OCI-LY7 (cell line): ENCODE measurements around the gene THEM5. TPM values are rescaled to one million over a fixed set of nuclear protein-coding genes. Genes with fewer than 3 reads are reported as not detected.
A peak's percentile ranks its signal among the peaks of the same experiment; 100 is the strongest.

Experiments
- BruUV-seq: library from RNA; stranded (reverse); fragments of 400-500 nt; replicated peaks from 2 replicates; lab custom pipeline; 2021; lab: Mats Ljungman, UMichigan
- CTCF ChIA-PET: fragments of 300-600 bp; sonication (Branson Sonifier 250); formaldehyde crosslinking; loops from one replicate; lab custom pipeline; 2022; ENCODE audit warnings: antibody characterized with exemption; ENCODE audit not compliant: unreplicated experiment; lab: Charles Lee
- POLR2A ChIA-PET: fragments of 300-600 bp; sonication (Branson Sonifier 250); formaldehyde crosslinking; loops from one replicate; lab custom pipeline; 2022; ENCODE audit warnings: antibody characterized with exemption; lab: Charles Lee
- DNase-seq: peaks from one replicate; pipeline ENCODE4 v3.0.0-alpha.2; 2015; ENCODE audit warnings: low spot score
- H2AFZ ChIP-seq: fragments of 200-600 bp; sonication (generic), shearing (Covaris generic); 2 replicates; pipeline ENCODE4 v1.6.1; 2014; ENCODE audit warnings: mild to moderate bottlenecking, antibody characterized with exemption, low read length, moderate library complexity
- H3K27ac ChIP-seq: fragments of 200-600 bp; sonication (generic); 2 replicates; pipeline ENCODE4 v1.5.1; 2014; ENCODE audit warnings: mixed run types, low read depth, mild to moderate bottlenecking, moderate library complexity, low read length, inconsistent platforms; ENCODE audit not compliant: poor library complexity, severe bottlenecking
- H3K36me3 ChIP-seq: fragments of 200-600 bp; sonication (generic); 2 replicates; pipeline ENCODE4 v1.6.1; 2014; ENCODE audit warnings: mild to moderate bottlenecking, antibody characterized with exemption, low read length, moderate library complexity, mixed read lengths; ENCODE audit not compliant: insufficient read depth
- H3K4me1 ChIP-seq: fragments of 200-600 bp; sonication (generic); 2 replicates; pipeline ENCODE4 v1.5.1; 2014; ENCODE audit warnings: mild to moderate bottlenecking, low read length; ENCODE audit not compliant: insufficient read depth, poor library complexity, severe bottlenecking
- H3K4me2 ChIP-seq: fragments of 200-600 bp; sonication (generic); 2 replicates; pipeline ENCODE4 v1.6.1; 2014; ENCODE audit warnings: mild to moderate bottlenecking, low read length
- H3K4me3 ChIP-seq: fragments of 200-600 bp; sonication (generic); 2 replicates; pipeline ENCODE4 v1.5.1; 2014; ENCODE audit warnings: mild to moderate bottlenecking, low read depth, low read length; ENCODE audit not compliant: poor library complexity, severe bottlenecking
- H3K79me2 ChIP-seq: fragments of 200-600 bp; sonication (generic); 2 replicates; pipeline ENCODE4 v1.6.1; 2016; ENCODE audit warnings: low read depth, mild to moderate bottlenecking, low read length, moderate library complexity, mixed read lengths; ENCODE audit not compliant: insufficient read depth
- H3K9me2 ChIP-seq: fragments of 200-600 bp; sonication (generic); 2 replicates; pipeline ENCODE4 v1.6.1; 2016; ENCODE audit warnings: mild to moderate bottlenecking, low read length, mixed read lengths; ENCODE audit not compliant: insufficient read depth
- H3K9me3 ChIP-seq: fragments of 200-600 bp; sonication (generic); 2 replicates; pipeline ENCODE4 v1.6.1; 2014; ENCODE audit warnings: mild to moderate bottlenecking, mixed run types, low read length, mixed read lengths
- H4K20me1 ChIP-seq: fragments of 200-600 bp; sonication (generic); 2 replicates; pipeline ENCODE4 v1.6.1; 2014; ENCODE audit warnings: mild to moderate bottlenecking, antibody characterized with exemption, low read length, moderate library complexity, mixed read lengths; ENCODE audit not compliant: insufficient read depth
- EZH2phosphoT487 ChIP-seq: fragments of 200-600 bp; sonication (generic); IDR thresholded peaks from 2 replicates; pipeline ENCODE4 v1.6.1; 2018; ENCODE audit warnings: low read depth, borderline replicate concordance, mild to moderate bottlenecking, mixed run types, antibody characterized with exemption, low read length, moderate library complexity, mixed read lengths
- intact Hi-C: fragments of 100-400 bp; cut with micrococcal nuclease; formaldehyde crosslinking; loops from one replicate; pipeline ENCODE4 v1.10.0; 2022; ENCODE audit not compliant: unreplicated experiment
- total RNA-seq, 2 experiments: library from RNA; depleted of rRNA in 1 of 2; stranded (reverse); fragments of >200 nt in 1 of 2; shearing (Covaris generic) in 1 of 2; gene quantifications; 2 replicates each; pipeline ENCODE4 v1.2.3, GENCODE V29; 2014 to 2022
- TF ChIP-seq, protein P1 (sequence below): fragments of 200-600 bp; sonication (generic); conservative IDR thresholded peaks from 2 replicates; pipeline ENCODE4 v1.5.1; 2014; ENCODE audit warnings: mild to moderate bottlenecking, antibody characterized with exemption, low read length, moderate library complexity, mixed read lengths

Gene THEM5
- total RNA-seq, 2 experiments from 2014 or later, result not detected

DNA sequence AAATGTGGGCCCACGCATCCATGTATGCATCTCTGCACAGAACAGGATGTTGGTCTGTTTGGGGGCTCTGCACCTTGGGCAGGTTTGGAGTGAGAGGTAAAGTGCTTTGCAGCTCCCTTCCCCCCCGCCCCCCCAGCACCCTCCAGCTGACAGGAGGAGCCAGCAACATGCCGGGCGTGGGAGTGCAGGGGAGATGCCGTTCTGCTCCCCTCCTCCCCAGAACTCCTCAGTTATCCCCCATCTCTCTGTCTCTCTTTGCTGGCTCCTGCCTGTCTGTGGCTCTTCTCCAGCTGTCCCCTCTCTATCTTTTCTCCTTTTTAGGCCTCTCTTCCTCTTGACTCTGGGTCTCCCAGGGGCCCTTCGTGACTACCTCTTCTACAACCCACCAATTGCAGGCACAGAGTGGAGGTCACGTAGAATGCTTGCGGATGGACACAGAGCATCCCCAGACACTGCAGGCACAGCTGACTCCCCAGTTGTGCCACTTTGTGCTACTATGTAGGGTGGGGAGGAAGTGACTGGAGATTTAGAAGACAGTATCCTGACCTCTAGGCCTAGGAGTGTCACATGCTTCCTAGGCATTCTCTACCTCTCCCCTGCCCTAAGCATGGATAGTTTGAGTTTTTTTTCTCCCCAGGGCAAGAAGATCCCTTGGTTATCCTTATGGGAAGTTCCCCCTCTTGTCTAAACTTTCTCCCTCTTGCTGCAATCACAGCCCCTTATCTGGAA, 20.2 kb downstream of the THEM5 start:
- no peaks in the 10 kb centered on the region for H3K9me3 ChIP-seq
- no peak overlapping the region for H3K27ac ChIP-seq
- no peaks in the 10 kb centered on the region for H4K20me1 ChIP-seq
- H3K9me2 ChIP-seq, result no peaks in the 10 kb centered on the region
- intact Hi-C loops, result loop anchor here (5.0 kb wide), 1 partner anchor 391 kb away; no protein-coding TSS in a partner anchor
- no peak overlapping the region for H3K4me3 ChIP-seq
- peaks cover 6% of the 10 kb centered on the region for H3K4me1 ChIP-seq
- H3K79me2 ChIP-seq, result no peaks in the 10 kb centered on the region
- ChIA-PET CTCF (no interaction called here), POLR2A (no interaction called here)
- no peak for DNase-seq
- H3K36me3 ChIP-seq, result no peaks in the 10 kb centered on the region
- no peak overlapping the region for H2AFZ ChIP-seq
- no peak overlapping the region for H3K4me2 ChIP-seq
- no TSS peak for BruUV-seq
- TF ChIP-seq, protein P1, sequence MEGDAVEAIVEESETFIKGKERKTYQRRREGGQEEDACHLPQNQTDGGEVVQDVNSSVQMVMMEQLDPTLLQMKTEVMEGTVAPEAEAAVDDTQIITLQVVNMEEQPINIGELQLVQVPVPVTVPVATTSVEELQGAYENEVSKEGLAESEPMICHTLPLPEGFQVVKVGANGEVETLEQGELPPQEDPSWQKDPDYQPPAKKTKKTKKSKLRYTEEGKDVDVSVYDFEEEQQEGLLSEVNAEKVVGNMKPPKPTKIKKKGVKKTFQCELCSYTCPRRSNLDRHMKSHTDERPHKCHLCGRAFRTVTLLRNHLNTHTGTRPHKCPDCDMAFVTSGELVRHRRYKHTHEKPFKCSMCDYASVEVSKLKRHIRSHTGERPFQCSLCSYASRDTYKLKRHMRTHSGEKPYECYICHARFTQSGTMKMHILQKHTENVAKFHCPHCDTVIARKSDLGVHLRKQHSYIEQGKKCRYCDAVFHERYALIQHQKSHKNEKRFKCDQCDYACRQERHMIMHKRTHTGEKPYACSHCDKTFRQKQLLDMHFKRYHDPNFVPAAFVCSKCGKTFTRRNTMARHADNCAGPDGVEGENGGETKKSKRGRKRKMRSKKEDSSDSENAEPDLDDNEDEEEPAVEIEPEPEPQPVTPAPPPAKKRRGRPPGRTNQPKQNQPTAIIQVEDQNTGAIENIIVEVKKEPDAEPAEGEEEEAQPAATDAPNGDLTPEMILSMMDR, result no peak
- TF ChIP-seq EZH2phosphoT487, result no peak

DNA sequence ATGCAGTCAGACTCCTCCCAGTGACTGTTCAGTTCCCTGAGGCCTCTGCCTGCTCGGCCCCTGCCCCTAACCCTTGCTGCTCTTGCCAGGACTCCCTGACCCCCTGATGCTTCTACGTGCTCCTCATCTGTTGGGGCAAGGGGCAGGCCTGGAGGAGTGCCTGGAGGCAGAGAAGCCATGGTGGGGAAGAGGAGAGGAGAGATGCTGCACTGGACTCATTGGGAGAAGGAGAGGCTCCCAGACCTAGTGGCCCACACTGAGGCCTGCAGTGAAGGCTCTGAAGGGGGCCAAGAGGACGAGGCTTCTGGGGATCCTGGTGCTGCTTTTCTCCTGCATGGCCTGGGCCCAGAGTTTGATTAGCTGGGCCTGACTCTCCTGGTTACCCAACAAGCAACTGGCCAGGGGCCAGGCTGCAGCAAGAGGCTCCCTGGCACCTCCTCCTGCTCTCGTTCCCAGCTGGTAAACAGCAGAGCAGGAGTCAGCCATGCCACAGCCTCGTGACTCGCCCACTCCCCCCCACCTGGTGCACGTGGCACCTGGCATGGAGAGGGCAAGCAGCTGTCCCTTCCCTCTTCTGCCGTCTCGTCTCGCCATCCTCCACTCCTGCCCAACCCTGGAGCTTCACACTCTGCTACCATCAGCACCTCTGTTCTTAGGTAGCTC, 21.1 kb downstream of the THEM5 start:
- POLR2A ChIA-PET, result no interaction called here
- H3K36me3 ChIP-seq, result no peaks in the 10 kb centered on the region
- 0 out of 2 replicates have a peak overlapping the region, but pooled peaks have one; percentile 5 for H2AFZ ChIP-seq
- H3K9me2 ChIP-seq, result no peaks in the 10 kb centered on the region
- intact Hi-C loops, result loop anchor here (5.0 kb wide), 1 partner anchor 390 kb away; no protein-coding TSS in a partner anchor
- BruUV-seq, result no TSS peak
- no peak for DNase-seq
- H3K79me2 ChIP-seq, result no peaks in the 10 kb centered on the region
- H3K4me3 ChIP-seq, result no peak overlapping the region
- H3K27ac ChIP-seq, result no peak overlapping the region
- H3K4me1 ChIP-seq, result peaks cover 6% of the 10 kb centered on the region
- no peaks in the 10 kb centered on the region for H4K20me1 ChIP-seq
- TF ChIP-seq, protein P1, result no peak
- TF ChIP-seq EZH2phosphoT487, result no peak
- no peak overlapping the region for H3K4me2 ChIP-seq
- CTCF ChIA-PET, result no interaction called here
- no peaks in the 10 kb centered on the region for H3K9me3 ChIP-seq

DNA sequence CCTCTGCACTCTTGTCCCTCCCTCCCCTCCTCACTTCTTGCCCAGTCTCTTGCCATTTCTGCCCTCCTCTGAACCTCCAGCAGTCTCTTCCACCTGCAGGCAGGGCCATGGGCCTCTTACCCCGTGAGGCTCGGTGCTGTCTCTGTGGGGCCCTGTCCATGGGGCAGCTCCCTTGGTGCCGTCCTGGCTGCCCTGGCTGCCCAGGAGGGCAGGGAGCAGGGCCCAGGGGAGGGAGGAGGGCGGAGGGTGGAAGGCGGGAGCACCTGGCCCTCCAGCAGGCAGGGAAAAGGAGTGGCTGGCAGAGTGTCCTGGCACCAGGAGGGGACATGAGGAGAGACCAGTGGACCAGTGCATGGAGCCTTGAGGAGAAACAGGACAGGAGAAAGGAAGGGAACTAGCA, 21.9 kb downstream of the THEM5 start, which contains the start of gene RORC:
RORC (minus strand) TSS at position 198 of the 400 bp plus-strand sequence; CDS start at position 160, 38 bp downstream.
- ChIA-PET POLR2A (no interaction called here), CTCF (no interaction called here)
- H3K9me3 ChIP-seq, result no peaks in the 10 kb centered on the region
- no peak within 1 kb of the TSS for H3K27ac ChIP-seq
- no peak within 1 kb of the TSS for H3K4me2 ChIP-seq
- H4K20me1 ChIP-seq, result no peaks in the 10 kb centered on the region
- no peak within 1 kb of the TSS for H3K4me3 ChIP-seq
- TF ChIP-seq, protein P1, result no peak
- TF ChIP-seq EZH2phosphoT487, result no peak
- no TSS peak for BruUV-seq
- H3K9me2 ChIP-seq, result no peaks in the 10 kb centered on the region
- H2AFZ ChIP-seq, result 0 out of 2 replicates have a peak within 1 kb of the TSS, but pooled peaks have one; percentile 5
- peaks cover 6% of the 10 kb centered on the region for H3K4me1 ChIP-seq
- H3K79me2 ChIP-seq, result no peaks in the 10 kb centered on the region
- intact Hi-C loops, result loop anchor here (5.0 kb wide), 1 partner anchor 389 kb away; no protein-coding TSS in a partner anchor
- H3K36me3 ChIP-seq, result no peaks in the 10 kb centered on the region
- no peak for DNase-seq
